Ishikawa (cell line): ENCODE data around the gene KRTAP24-1.

Experiments
- CEBPB ChIP-seq: IDR thresholded peaks from 2 replicates; pipeline ENCODE4 v1.6.1; 2012
- CREB1 ChIP-seq: IDR thresholded peaks from 2 replicates; pipeline ENCODE4 v1.6.1; 2012; ENCODE audit warnings: low read depth
- EGR1 ChIP-seq: IDR thresholded peaks from 2 replicates; pipeline ENCODE4 v1.6.1; 2012
- EP300 ChIP-seq: IDR thresholded peaks from 2 replicates; pipeline ENCODE4 v1.6.1; 2012; ENCODE audit warnings: borderline replicate concordance
- FOXM1 ChIP-seq: IDR thresholded peaks from 2 replicates; pipeline ENCODE4 v1.6.1; 2012; ENCODE audit warnings: low read depth, borderline replicate concordance
- NFIC ChIP-seq: IDR thresholded peaks from 2 replicates; pipeline ENCODE4 v1.6.1; 2012
- RAD21 ChIP-seq: IDR thresholded peaks from 2 replicates; pipeline ENCODE4 v1.6.1; 2012; ENCODE audit warnings: low read depth
- TAF1 ChIP-seq: IDR thresholded peaks from 2 replicates; pipeline ENCODE4 v1.6.1; 2012; ENCODE audit warnings: low read depth, mild to moderate bottlenecking
- TCF12 ChIP-seq: IDR thresholded peaks from 2 replicates; pipeline ENCODE4 v1.6.1; 2012; ENCODE audit warnings: low read depth
- YY1 ChIP-seq: IDR thresholded peaks from 2 replicates; pipeline ENCODE4 v1.6.1; 2012; ENCODE audit warnings: low read depth
- ZBTB7A ChIP-seq: IDR thresholded peaks from 2 replicates; pipeline ENCODE4 v1.6.1; 2012; ENCODE audit warnings: low read depth
- TF ChIP-seq, protein P1 (sequence below): IDR thresholded peaks from 2 replicates; pipeline ENCODE4 v1.6.1; 2012; ENCODE audit warnings: low read depth, mild to moderate bottlenecking
- TF ChIP-seq, protein P2 (sequence below): IDR thresholded peaks from 2 replicates; pipeline ENCODE4 v1.6.1; 2012
- TF ChIP-seq, protein P3 (sequence below): IDR thresholded peaks from 2 replicates; pipeline ENCODE4 v1.6.1; 2012

DNA sequence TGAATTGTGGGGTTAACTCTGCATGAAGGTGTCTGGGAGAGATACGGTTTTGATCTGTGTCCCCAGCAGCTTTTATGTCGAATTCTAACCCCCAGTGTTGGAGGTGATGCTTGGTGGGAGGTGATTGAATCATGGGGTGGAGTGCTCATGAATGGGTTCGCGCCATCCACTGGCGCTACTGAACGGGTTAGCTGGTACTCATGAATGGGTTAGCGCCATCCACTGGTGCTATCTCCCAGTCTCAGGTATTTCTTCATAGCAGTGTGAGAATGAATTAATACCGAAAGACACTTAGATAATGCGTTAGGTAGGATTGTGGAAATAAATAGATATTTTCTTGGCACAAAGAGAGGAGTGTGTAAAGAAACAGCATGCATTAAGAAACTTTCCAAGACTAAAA is 33.9 kb downstream of the KRTAP24-1 start:
- no peak for TF ChIP-seq NFIC
- TF ChIP-seq, protein P1, sequence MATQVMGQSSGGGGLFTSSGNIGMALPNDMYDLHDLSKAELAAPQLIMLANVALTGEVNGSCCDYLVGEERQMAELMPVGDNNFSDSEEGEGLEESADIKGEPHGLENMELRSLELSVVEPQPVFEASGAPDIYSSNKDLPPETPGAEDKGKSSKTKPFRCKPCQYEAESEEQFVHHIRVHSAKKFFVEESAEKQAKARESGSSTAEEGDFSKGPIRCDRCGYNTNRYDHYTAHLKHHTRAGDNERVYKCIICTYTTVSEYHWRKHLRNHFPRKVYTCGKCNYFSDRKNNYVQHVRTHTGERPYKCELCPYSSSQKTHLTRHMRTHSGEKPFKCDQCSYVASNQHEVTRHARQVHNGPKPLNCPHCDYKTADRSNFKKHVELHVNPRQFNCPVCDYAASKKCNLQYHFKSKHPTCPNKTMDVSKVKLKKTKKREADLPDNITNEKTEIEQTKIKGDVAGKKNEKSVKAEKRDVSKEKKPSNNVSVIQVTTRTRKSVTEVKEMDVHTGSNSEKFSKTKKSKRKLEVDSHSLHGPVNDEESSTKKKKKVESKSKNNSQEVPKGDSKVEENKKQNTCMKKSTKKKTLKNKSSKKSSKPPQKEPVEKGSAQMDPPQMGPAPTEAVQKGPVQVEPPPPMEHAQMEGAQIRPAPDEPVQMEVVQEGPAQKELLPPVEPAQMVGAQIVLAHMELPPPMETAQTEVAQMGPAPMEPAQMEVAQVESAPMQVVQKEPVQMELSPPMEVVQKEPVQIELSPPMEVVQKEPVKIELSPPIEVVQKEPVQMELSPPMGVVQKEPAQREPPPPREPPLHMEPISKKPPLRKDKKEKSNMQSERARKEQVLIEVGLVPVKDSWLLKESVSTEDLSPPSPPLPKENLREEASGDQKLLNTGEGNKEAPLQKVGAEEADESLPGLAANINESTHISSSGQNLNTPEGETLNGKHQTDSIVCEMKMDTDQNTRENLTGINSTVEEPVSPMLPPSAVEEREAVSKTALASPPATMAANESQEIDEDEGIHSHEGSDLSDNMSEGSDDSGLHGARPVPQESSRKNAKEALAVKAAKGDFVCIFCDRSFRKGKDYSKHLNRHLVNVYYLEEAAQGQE, result no peak
- no peak for TF ChIP-seq CREB1
- TF ChIP-seq EGR1, result no peak
- TF ChIP-seq TCF12, result no peak
- no peak for TF ChIP-seq YY1
- TF ChIP-seq, protein P2, sequence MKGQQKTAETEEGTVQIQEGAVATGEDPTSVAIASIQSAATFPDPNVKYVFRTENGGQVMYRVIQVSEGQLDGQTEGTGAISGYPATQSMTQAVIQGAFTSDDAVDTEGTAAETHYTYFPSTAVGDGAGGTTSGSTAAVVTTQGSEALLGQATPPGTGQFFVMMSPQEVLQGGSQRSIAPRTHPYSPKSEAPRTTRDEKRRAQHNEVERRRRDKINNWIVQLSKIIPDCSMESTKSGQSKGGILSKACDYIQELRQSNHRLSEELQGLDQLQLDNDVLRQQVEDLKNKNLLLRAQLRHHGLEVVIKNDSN, result no peak
- no peak for TF ChIP-seq TAF1
- no peak for TF ChIP-seq EP300
- TF ChIP-seq, protein P3, sequence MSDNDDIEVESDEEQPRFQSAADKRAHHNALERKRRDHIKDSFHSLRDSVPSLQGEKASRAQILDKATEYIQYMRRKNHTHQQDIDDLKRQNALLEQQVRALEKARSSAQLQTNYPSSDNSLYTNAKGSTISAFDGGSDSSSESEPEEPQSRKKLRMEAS, result no peak
- no peak for TF ChIP-seq CEBPB
- TF ChIP-seq RAD21, result no peak
- no peak for TF ChIP-seq FOXM1
- no peak for TF ChIP-seq ZBTB7A
